OCI-LY7 (cell line): ENCODE measurements around the gene RPS21. TPM values are rescaled to one million over a fixed set of nuclear protein-coding genes. Genes with fewer than 3 reads are reported as not detected.

Experiments
- BruUV-seq: library from RNA; stranded (reverse); fragments of 400-500 nt; replicated peaks from 2 replicates; lab custom pipeline; 2021; lab: Mats Ljungman, UMichigan
- CTCF ChIA-PET: fragments of 300-600 bp; sonication (Branson Sonifier 250); formaldehyde crosslinking; loops from one replicate; lab custom pipeline; 2022; ENCODE audit warnings: antibody characterized with exemption; ENCODE audit not compliant: unreplicated experiment; lab: Charles Lee
- POLR2A ChIA-PET: fragments of 300-600 bp; sonication (Branson Sonifier 250); formaldehyde crosslinking; loops from one replicate; lab custom pipeline; 2022; ENCODE audit warnings: antibody characterized with exemption; lab: Charles Lee
- DNase-seq: peaks from one replicate; pipeline ENCODE4 v3.0.0-alpha.2; 2015; ENCODE audit warnings: low spot score
- H2AFZ ChIP-seq: fragments of 200-600 bp; sonication (generic), shearing (Covaris generic); 2 replicates; pipeline ENCODE4 v1.6.1; 2014; ENCODE audit warnings: mild to moderate bottlenecking, antibody characterized with exemption, low read length, moderate library complexity
- H3K27ac ChIP-seq: fragments of 200-600 bp; sonication (generic); 2 replicates; pipeline ENCODE4 v1.5.1; 2014; ENCODE audit warnings: mixed run types, low read depth, mild to moderate bottlenecking, moderate library complexity, low read length, inconsistent platforms; ENCODE audit not compliant: poor library complexity, severe bottlenecking
- H3K36me3 ChIP-seq: fragments of 200-600 bp; sonication (generic); 2 replicates; pipeline ENCODE4 v1.6.1; 2014; ENCODE audit warnings: mild to moderate bottlenecking, antibody characterized with exemption, low read length, moderate library complexity, mixed read lengths; ENCODE audit not compliant: insufficient read depth
- H3K4me1 ChIP-seq: fragments of 200-600 bp; sonication (generic); 2 replicates; pipeline ENCODE4 v1.5.1; 2014; ENCODE audit warnings: mild to moderate bottlenecking, low read length; ENCODE audit not compliant: insufficient read depth, poor library complexity, severe bottlenecking
- H3K4me2 ChIP-seq: fragments of 200-600 bp; sonication (generic); 2 replicates; pipeline ENCODE4 v1.6.1; 2014; ENCODE audit warnings: mild to moderate bottlenecking, low read length
- H3K4me3 ChIP-seq: fragments of 200-600 bp; sonication (generic); 2 replicates; pipeline ENCODE4 v1.5.1; 2014; ENCODE audit warnings: mild to moderate bottlenecking, low read depth, low read length; ENCODE audit not compliant: poor library complexity, severe bottlenecking
- H3K79me2 ChIP-seq: fragments of 200-600 bp; sonication (generic); 2 replicates; pipeline ENCODE4 v1.6.1; 2016; ENCODE audit warnings: low read depth, mild to moderate bottlenecking, low read length, moderate library complexity, mixed read lengths; ENCODE audit not compliant: insufficient read depth
- H3K9me2 ChIP-seq: fragments of 200-600 bp; sonication (generic); 2 replicates; pipeline ENCODE4 v1.6.1; 2016; ENCODE audit warnings: mild to moderate bottlenecking, low read length, mixed read lengths; ENCODE audit not compliant: insufficient read depth
- H3K9me3 ChIP-seq: fragments of 200-600 bp; sonication (generic); 2 replicates; pipeline ENCODE4 v1.6.1; 2014; ENCODE audit warnings: mild to moderate bottlenecking, mixed run types, low read length, mixed read lengths
- H4K20me1 ChIP-seq: fragments of 200-600 bp; sonication (generic); 2 replicates; pipeline ENCODE4 v1.6.1; 2014; ENCODE audit warnings: mild to moderate bottlenecking, antibody characterized with exemption, low read length, moderate library complexity, mixed read lengths; ENCODE audit not compliant: insufficient read depth
- CTCF ChIP-seq: fragments of 200-600 bp; sonication (generic); conservative IDR thresholded peaks from 2 replicates; pipeline ENCODE4 v1.5.1; 2014; ENCODE audit warnings: mild to moderate bottlenecking, antibody characterized with exemption, low read length, moderate library complexity, mixed read lengths
- EZH2phosphoT487 ChIP-seq: fragments of 200-600 bp; sonication (generic); IDR thresholded peaks from 2 replicates; pipeline ENCODE4 v1.6.1; 2018; ENCODE audit warnings: low read depth, borderline replicate concordance, mild to moderate bottlenecking, mixed run types, antibody characterized with exemption, low read length, moderate library complexity, mixed read lengths
- intact Hi-C: fragments of 100-400 bp; cut with micrococcal nuclease; formaldehyde crosslinking; loops from one replicate; pipeline ENCODE4 v1.10.0; 2022; ENCODE audit not compliant: unreplicated experiment
- total RNA-seq, 2 experiments: library from RNA; depleted of rRNA in 1 of 2; stranded (reverse); fragments of >200 nt in 1 of 2; shearing (Covaris generic) in 1 of 2; gene quantifications; 2 replicates each; pipeline ENCODE4 v1.2.3, GENCODE V29; 2014 to 2022

RPS21 gene
- total RNA-seq, 2 experiments from 2014 or later, result 2,571 to 3,376 TPM

DNA sequence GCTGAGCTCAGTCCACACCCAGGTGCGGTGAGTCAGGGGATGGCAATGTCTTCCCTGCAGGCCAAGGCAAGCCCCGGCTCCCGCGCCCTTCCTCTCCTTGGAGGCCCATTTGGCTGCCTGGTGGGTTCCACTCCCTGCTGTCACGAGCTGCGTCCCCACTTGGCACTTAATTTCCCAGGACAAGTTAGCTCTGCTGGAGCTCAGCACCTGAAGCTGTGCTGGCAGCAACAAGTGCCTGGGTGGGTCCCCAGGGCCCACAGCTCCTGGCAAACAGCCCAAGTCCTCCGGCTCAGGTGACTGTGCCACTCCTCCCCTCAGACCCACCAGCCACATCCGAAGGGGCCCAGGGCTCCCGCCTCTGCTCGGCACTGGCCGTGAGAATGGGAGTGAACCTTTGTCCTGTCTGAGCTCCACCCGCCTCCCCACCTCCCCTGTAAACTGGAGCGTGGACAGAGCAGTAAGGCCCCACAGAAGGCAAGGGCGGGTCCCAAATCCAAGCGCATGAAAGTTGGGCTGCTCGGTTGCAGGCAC is 36.7 kb upstream of the RPS21 start:
- Histone ChIP-seq H3K4me1 (peaks cover 7% of the 10 kb centered on the region), H2AFZ (no peak overlapping the region), H3K4me2 (no peak overlapping the region), H4K20me1 (no peaks in the 10 kb centered on the region), H3K9me3 (no peaks in the 10 kb centered on the region), H3K9me2 (no peaks in the 10 kb centered on the region), H3K79me2 (no peaks in the 10 kb centered on the region), H3K36me3 (peaks cover 28% of the 10 kb centered on the region), H3K27ac (no peak overlapping the region), H3K4me3 (no peak overlapping the region)
- BruUV-seq, result no TSS peak
- POLR2A ChIA-PET, result no interaction called here
- TF ChIP-seq EZH2phosphoT487, result no peak
- TF ChIP-seq CTCF, result no peak
- intact Hi-C loops, result no loop called here
- CTCF ChIA-PET, result interaction anchor here (0.7 kb wide), 1 partner anchor 18 kb away, joined by 3 read pairs; no protein-coding TSS in a partner anchor
- no peak for DNase-seq

DNA sequence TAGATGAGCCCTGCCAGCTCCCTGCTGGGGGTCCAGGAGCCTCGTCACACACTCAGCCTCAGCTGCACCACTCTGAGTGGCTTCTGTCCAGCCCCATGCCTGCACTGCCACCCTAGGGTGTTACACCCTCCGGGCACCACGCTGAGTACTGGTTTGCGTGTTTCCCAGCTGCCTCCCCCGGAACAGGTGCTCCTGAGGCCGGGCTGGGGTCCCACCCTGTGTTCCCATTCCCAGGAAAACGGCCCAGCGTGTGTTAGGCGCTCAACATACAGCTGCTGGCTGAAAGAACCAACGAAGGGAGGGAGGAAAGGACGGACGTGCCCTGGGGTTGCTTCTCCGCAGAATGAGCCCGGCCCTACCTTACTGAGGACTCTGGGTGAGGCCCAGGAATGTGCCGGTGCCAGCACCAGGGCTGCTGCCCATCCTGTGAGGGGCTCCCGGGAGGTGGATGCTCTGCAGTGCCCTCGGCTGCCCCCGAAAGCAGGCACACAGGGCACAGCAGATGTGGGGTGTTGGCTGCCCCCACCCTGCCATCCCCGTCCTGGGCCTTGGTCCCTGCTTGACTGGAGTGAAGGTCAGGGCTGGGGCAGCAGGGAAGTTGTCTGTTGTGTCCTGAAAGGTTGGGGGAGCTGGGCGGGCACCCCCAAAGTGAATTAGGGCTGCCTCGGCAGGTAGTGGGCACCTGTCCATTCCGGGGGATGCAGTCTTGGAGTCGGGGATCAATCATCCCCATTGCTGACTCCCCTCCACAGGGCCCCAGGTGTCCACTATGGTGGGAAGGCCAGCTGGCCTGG is 36.1 kb upstream of the RPS21 start:
- no peaks in the 10 kb centered on the region for H3K9me2 ChIP-seq
- no peak overlapping the region for H2AFZ ChIP-seq
- H3K79me2 ChIP-seq, result no peaks in the 10 kb centered on the region
- TF ChIP-seq EZH2phosphoT487 (no peak), CTCF (no peak)
- H3K4me1 ChIP-seq, result peaks cover 9% of the 10 kb centered on the region
- ChIA-PET POLR2A (no interaction called here), CTCF (no interaction called here)
- no peak for DNase-seq
- H3K4me3 ChIP-seq, result no peak overlapping the region
- no peaks in the 10 kb centered on the region for H4K20me1 ChIP-seq
- H3K36me3 ChIP-seq, result peaks cover 22% of the 10 kb centered on the region
- H3K27ac ChIP-seq, result no peak overlapping the region
- no peak overlapping the region for H3K4me2 ChIP-seq
- no TSS peak for BruUV-seq
- H3K9me3 ChIP-seq, result no peaks in the 10 kb centered on the region
- intact Hi-C loops, result no loop called here
